Measurements from ENCODE around the gene MRGPRX3. TPM values are rescaled to one million over a fixed set of nuclear protein-coding genes. Genes with fewer than 3 reads are reported as not detected.
A peak's percentile ranks its signal among the peaks of the same experiment; 100 is the strongest.
"Not testable (repeated sequence)": the region's sequence is repeated elsewhere in the genome, so short reads cannot be mapped to it uniquely, and the experiment has no call there.

Gene MRGPRX3
- total RNA-seq, 1 experiment from 2014 or later: not detected

- not testable (repeated sequence) for H3K4me3 ChIP-seq (ENCODE audit: insufficient read depth, low read depth, low read length); H3K36me3 ChIP-seq (replicated peaks; ENCODE audit: control insufficient read depth, insufficient read depth, low read length); DNase-seq; H3K27me3 ChIP-seq (ENCODE audit: control insufficient read depth, insufficient read depth, low read length)
Observed at GRCh38 chr11:18131115-18131514, 1.3 kb upstream of the MRGPRX3 start.

- Histone ChIP-seq H3K27me3 (ENCODE audit: control insufficient read depth, insufficient read depth, low read length) (no peaks in the 10 kb centered on the region; the same call in 1 of the 2 replicates), H3K36me3 (replicated peaks; ENCODE audit: control insufficient read depth, insufficient read depth, low read length) (no peaks in the 10 kb centered on the region), H3K4me3 (ENCODE audit: insufficient read depth, low read depth, low read length) (no peak overlapping the region)
- DNase-seq: no peak
Observed at GRCh38 chr11:18135308-18135707, 2.9 kb downstream of the MRGPRX3 start.

- Histone ChIP-seq H3K36me3 (replicated peaks; ENCODE audit: control insufficient read depth, insufficient read depth, low read length) (no peaks in the 10 kb centered on the region), H3K27me3 (ENCODE audit: control insufficient read depth, insufficient read depth, low read length) (no peaks in the 10 kb centered on the region; the same call in 1 of the 2 replicates), H3K4me3 (ENCODE audit: insufficient read depth, low read depth, low read length) (no peak overlapping the region)
- no peak for DNase-seq
Observed at GRCh38 chr11:18137186-18137800, 4.9 kb downstream of the MRGPRX3 start.

- no peaks in the 10 kb centered on the region for H3K27me3 ChIP-seq (ENCODE audit: control insufficient read depth, insufficient read depth, low read length)
- no peak for DNase-seq
- H3K4me3 ChIP-seq (ENCODE audit: insufficient read depth, low read depth, low read length): no peak overlapping the region
- no peaks in the 10 kb centered on the region for H3K36me3 ChIP-seq (replicated peaks; ENCODE audit: control insufficient read depth, insufficient read depth, low read length)
Observed at GRCh38 chr11:18140145-18140544, 7.8 kb downstream of the MRGPRX3 start.

- DNase-seq: no peak
- H3K36me3 ChIP-seq (replicated peaks; ENCODE audit: control insufficient read depth, insufficient read depth, low read length): no peaks in the 10 kb centered on the region
- no peaks in the 10 kb centered on the region for H3K27me3 ChIP-seq (ENCODE audit: control insufficient read depth, insufficient read depth, low read length)
- H3K4me3 ChIP-seq (ENCODE audit: insufficient read depth, low read depth, low read length): no peak overlapping the region
Observed at GRCh38 chr11:18144243-18144642, 11.9 kb downstream of the MRGPRX3 start.

GRCh38 chr11:18145025-18145424, 12.7 kb downstream of the MRGPRX3 start:
- Histone ChIP-seq H3K36me3 (replicated peaks; ENCODE audit: control insufficient read depth, insufficient read depth, low read length) (no peaks in the 10 kb centered on the region), H3K27me3 (ENCODE audit: control insufficient read depth, insufficient read depth, low read length) (no peaks in the 10 kb centered on the region), H3K4me3 (ENCODE audit: insufficient read depth, low read depth, low read length) (no peak overlapping the region)
- no peak for DNase-seq

GRCh38 chr11:18145837-18146236, 13.5 kb downstream of the MRGPRX3 start:
- no peak overlapping the region for H3K4me3 ChIP-seq (ENCODE audit: insufficient read depth, low read depth, low read length)
- no peak for DNase-seq
- H3K27me3 ChIP-seq (ENCODE audit: control insufficient read depth, insufficient read depth, low read length): no peaks in the 10 kb centered on the region
- H3K36me3 ChIP-seq (replicated peaks; ENCODE audit: control insufficient read depth, insufficient read depth, low read length): no peaks in the 10 kb centered on the region

- DNase-seq: no peak
- Histone ChIP-seq H3K36me3 (replicated peaks; ENCODE audit: control insufficient read depth, insufficient read depth, low read length) (no peaks in the 10 kb centered on the region), H3K4me3 (ENCODE audit: insufficient read depth, low read depth, low read length) (no peak overlapping the region), H3K27me3 (ENCODE audit: control insufficient read depth, insufficient read depth, low read length) (no peaks in the 10 kb centered on the region)
Observed at GRCh38 chr11:18151581-18151980, 19.2 kb downstream of the MRGPRX3 start.

- DNase-seq: no peak
- H3K4me3 ChIP-seq (ENCODE audit: insufficient read depth, low read depth, low read length): no peak overlapping the region
- no peaks in the 10 kb centered on the region for H3K36me3 ChIP-seq (replicated peaks; ENCODE audit: control insufficient read depth, insufficient read depth, low read length)
- no peaks in the 10 kb centered on the region for H3K27me3 ChIP-seq (ENCODE audit: control insufficient read depth, insufficient read depth, low read length)
Observed at GRCh38 chr11:18168372-18168771, 36.0 kb downstream of the MRGPRX3 start.

GRCh38 chr11:18171377-18172000, 39.1 kb downstream of the MRGPRX3 start:
- no peak overlapping the region for H3K4me3 ChIP-seq (ENCODE audit: insufficient read depth, low read depth, low read length)
- DNase-seq: peak; percentile 66
- no peaks in the 10 kb centered on the region for H3K36me3 ChIP-seq (replicated peaks; ENCODE audit: control insufficient read depth, insufficient read depth, low read length)
- no peaks in the 10 kb centered on the region for H3K27me3 ChIP-seq (ENCODE audit: control insufficient read depth, insufficient read depth, low read length)

GRCh38 chr11:18172666-18173065, 40.3 kb downstream of the MRGPRX3 start, which contains the start of gene MRGPRX4:
Gene MRGPRX4 (plus strand): TSS chr11:18172837. CDS start chr11:18173257, 420 bp downstream.
- Histone ChIP-seq H3K36me3 (replicated peaks; ENCODE audit: control insufficient read depth, insufficient read depth, low read length) (no peaks in the 10 kb centered on the region), H3K4me3 (ENCODE audit: insufficient read depth, low read depth, low read length) (no peak within 1 kb of the TSS)
- DNase-seq: no peak

GRCh38 chr11:18173225-18173866, 41.0 kb downstream of the MRGPRX3 start:
- H3K4me3 ChIP-seq (ENCODE audit: insufficient read depth, low read depth, low read length): no peak overlapping the region
- H3K36me3 ChIP-seq (replicated peaks; ENCODE audit: control insufficient read depth, insufficient read depth, low read length): no peaks in the 10 kb centered on the region
- no peaks in the 10 kb centered on the region; the same call in 1 of the 2 replicates for H3K27me3 ChIP-seq (ENCODE audit: control insufficient read depth, insufficient read depth, low read length)
- no peak for DNase-seq

More at GRCh38 chr11:18172666-18173065, 40.3 kb downstream of the MRGPRX3 start, which contains the start of gene MRGPRX4:
- no peaks in the 10 kb centered on the region for H3K27me3 ChIP-seq (ENCODE audit: control insufficient read depth, insufficient read depth, low read length)
